GM23338 (cell line): ENCODE results near the gene RINT1. TPM values are rescaled to one million over a fixed set of nuclear protein-coding genes. Genes with fewer than 3 reads are reported as not detected.

Source experiments
- ATAC-seq: fragments of 200-7000 bp; cut with Tn5 transposase; 3 replicates; pipeline ENCODE4 v1.9.1; 2020
- DNase-seq: peaks from one replicate; pipeline ENCODE4 v3.0.0-alpha.2; 2015; ENCODE audit warnings: low spot score
- H2AFZ ChIP-seq: fragments of 200-600 bp; sonication (generic); 2 replicates; pipeline ENCODE4 v1.8.0; 2016; ENCODE audit warnings: antibody characterized with exemption, mild to moderate bottlenecking, moderate library complexity
- H3F3A ChIP-seq: fragments of 200-600 bp; sonication (generic); replicated peaks from 2 replicates; pipeline ENCODE4 v1.8.0; 2017; ENCODE audit warnings: antibody characterized with exemption, mixed run types, low read depth
- H3K27ac ChIP-seq: fragments of 200-600 bp; sonication (generic); 2 replicates; pipeline ENCODE4 v1.6.1; 2016; ENCODE audit warnings: low read depth
- H3K27me3 ChIP-seq: fragments of 200-600 bp; sonication (generic); 2 replicates; pipeline ENCODE4 v1.8.0; 2016; ENCODE audit warnings: mild to moderate bottlenecking, mixed run types, moderate library complexity; ENCODE audit not compliant: insufficient read depth
- H3K36me3 ChIP-seq: fragments of 200-600 bp; sonication (generic); 2 replicates; pipeline ENCODE4 v1.8.0; 2016; ENCODE audit warnings: mild to moderate bottlenecking; ENCODE audit not compliant: insufficient read depth
- H3K4me1 ChIP-seq: fragments of 200-600 bp; sonication (generic); 2 replicates; pipeline ENCODE4 v1.8.0; 2016; ENCODE audit warnings: mild to moderate bottlenecking, moderate library complexity; ENCODE audit not compliant: insufficient read depth
- H3K4me2 ChIP-seq: fragments of 200-600 bp; sonication (generic); 2 replicates; pipeline ENCODE4 v1.7.1; 2017; ENCODE audit warnings: mixed run types
- H3K4me3 ChIP-seq: fragments of 200-600 bp; sonication (generic); 2 replicates; pipeline ENCODE4 v1.6.1; 2016; ENCODE audit warnings: mixed run types
- H3K79me2 ChIP-seq: fragments of 200-600 bp; sonication (generic); replicated peaks from 2 replicates; pipeline ENCODE4 v1.8.0; 2017; ENCODE audit warnings: mild to moderate bottlenecking; ENCODE audit not compliant: insufficient read depth
- H3K9me2 ChIP-seq: fragments of 200-600 bp; sonication (generic); 2 replicates; pipeline ENCODE4 v1.8.0; 2017; ENCODE audit not compliant: insufficient read depth
- H4K20me1 ChIP-seq: fragments of 200-600 bp; sonication (generic); replicated peaks from 2 replicates; pipeline ENCODE4 v1.8.0; 2017; ENCODE audit warnings: mild to moderate bottlenecking; ENCODE audit not compliant: insufficient read depth
- H3K27ac Mint-ChIP-seq: 2 replicates; pipeline ENCODE4 v1.8.0; 2020; ENCODE audit warnings: inconsistent platforms, mild to moderate bottlenecking, moderate library complexity, mixed read lengths
- H3K27me3 Mint-ChIP-seq: 3 replicates; pipeline ENCODE4 v1.8.0; 2022; ENCODE audit warnings: low read depth, mild to moderate bottlenecking, moderate library complexity, mixed read lengths, inconsistent platforms; ENCODE audit not compliant: insufficient read depth, poor library complexity
- H3K36me3 Mint-ChIP-seq: 3 replicates; pipeline ENCODE4 v1.8.0; 2021; ENCODE audit warnings: low read depth, mild to moderate bottlenecking, inconsistent platforms, moderate library complexity, mixed read lengths
- H3K4me1 Mint-ChIP-seq: 3 replicates; pipeline ENCODE4 v1.8.0; 2020; ENCODE audit warnings: mild to moderate bottlenecking, inconsistent platforms, mixed read lengths
- H3K4me3 Mint-ChIP-seq: 3 replicates; pipeline ENCODE4 v1.8.0; 2021; ENCODE audit warnings: moderate library complexity, mild to moderate bottlenecking, inconsistent platforms, mixed read lengths
- H3K9me3 Mint-ChIP-seq: 3 replicates; pipeline ENCODE4 v1.8.0; 2020; ENCODE audit warnings: moderate library complexity, mild to moderate bottlenecking, inconsistent platforms, mixed read lengths
- CREB1 ChIP-seq: fragments of 250-450 bp; sonication (Bioruptor Pico); IDR thresholded peaks from 2 replicates; pipeline ENCODE4 v1.5.0; 2020; ENCODE audit warnings: low read depth, mild to moderate bottlenecking, moderate library complexity
- CTCF ChIP-seq, 2 experiments: fragments of 200-600 bp in 1 of 2; sonication (generic) in 1 of 2; conservative IDR thresholded peaks; 2 replicates each; pipeline versions ENCODE4 v1.5.1 to v1.6.1; 2016 to 2017; ENCODE audit warnings: antibody characterized with exemption in 2 of 2, low read depth in 2 of 2, mild to moderate bottlenecking in 2 of 2, moderate library complexity in 1 of 2
- ETS1 ChIP-seq: IDR thresholded peaks from 2 replicates; pipeline ENCODE4 v1.6.1; 2016; ENCODE audit warnings: antibody characterized with exemption
- EZH2 ChIP-seq: fragments of 200-600 bp; sonication (generic); IDR thresholded peaks from one replicate; pipeline ENCODE4 v1.8.0; 2017; ENCODE audit warnings: antibody characterized with exemption, mild to moderate bottlenecking, low read depth; ENCODE audit not compliant: unreplicated experiment
- EZH2phosphoT487 ChIP-seq: fragments of 200-600 bp; sonication (generic); IDR thresholded peaks from one replicate; pipeline ENCODE4 v1.8.1; 2018; ENCODE audit warnings: antibody characterized with exemption; ENCODE audit not compliant: unreplicated experiment
- JUNB ChIP-seq: IDR thresholded peaks from one replicate; pipeline ENCODE4 v1.6.1; 2016; ENCODE audit warnings: antibody characterized with exemption; ENCODE audit not compliant: unreplicated experiment
- POLR2AphosphoS5 ChIP-seq: IDR thresholded peaks from 2 replicates; pipeline ENCODE4 v1.6.1; 2016; ENCODE audit warnings: antibody characterized with exemption, low read depth
- REST ChIP-seq: IDR thresholded peaks from one replicate; pipeline ENCODE4 v1.6.1; 2018; ENCODE audit warnings: antibody characterized with exemption; ENCODE audit not compliant: unreplicated experiment
- ZNF114 ChIP-seq: fragments of 250-450 bp; sonication (Bioruptor Pico); IDR thresholded peaks from 2 replicates; pipeline ENCODE4 v1.5.0; 2020; ENCODE audit warnings: mild to moderate bottlenecking, moderate library complexity
- ZNF462 ChIP-seq: fragments of 250-450 bp; sonication (Bioruptor Pico); IDR thresholded peaks from 2 replicates; pipeline ENCODE4 v1.5.0; 2020; ENCODE audit warnings: mild to moderate bottlenecking, moderate library complexity
- polyA plus RNA-seq: library from polyadenylated mRNA; unstranded; fragments of >200 nt; fragmentation: Nextera tagmentation; extraction: Ambion mirVana; gene quantifications from 2 replicates; pipeline ENCODE4 v1.2.1, GENCODE V29; 2016
- total RNA-seq: library from RNA; depleted of rRNA; stranded (reverse); fragments of >200 nt; shearing (Covaris generic); gene quantifications from 2 replicates; pipeline ENCODE4 v1.2.3, GENCODE V29; 2014

The RINT1 gene
- total and polyA plus RNA-seq, 2 experiments from 2014 or later, result 18.5 to 31.2 TPM

- Histone ChIP-seq H2AFZ (peak within 1 kb of the TSS; percentile 94), H3K4me2 (peak within 1 kb of the TSS; percentile 78), H3K27me3 (0 out of 2 replicates have a peak, but pooled peaks cover 5% of the 10 kb centered on the region), H3K4me1 (0 out of 2 replicates have a peak, but pooled peaks cover 5% of the 10 kb centered on the region), H3K79me2 (peaks cover 47% of the 10 kb centered on the region), H4K20me1 (peaks cover 20% of the 10 kb centered on the region), H3K4me3 (peak within 1 kb of the TSS; percentile 98), H3K36me3 (peaks cover 7% of the 10 kb centered on the region), H3K9me2 (no peaks in the 10 kb centered on the region), H3K27ac (peak within 1 kb of the TSS; percentile 87), H3F3A (0 out of 2 replicates have a peak, but pooled peaks cover 6% of the 10 kb centered on the region)
- TF ChIP-seq ZNF114 (CRISPR knock-in tag), result no peak
- peak; percentile 96 for TF ChIP-seq POLR2AphosphoS5
- peak; percentile 20; the same call in 1 of the 2 replicates for TF ChIP-seq ETS1
- no peak for TF ChIP-seq CTCF (conservative IDR thresholded peaks at IDR 0.05; ENCODE audit: low read depth in 2 of 2)
- TF ChIP-seq CREB1 (CRISPR knock-in tag), result peak; percentile 30; the same call in 1 of the 2 replicates
- no peak for TF ChIP-seq ZNF462 (CRISPR knock-in tag)
- no peak for TF ChIP-seq JUNB
- TF ChIP-seq REST, result peak; percentile 1
- TF ChIP-seq EZH2phosphoT487, result no peak
- no peak for TF ChIP-seq EZH2
- Mint-ChIP-seq H3K36me3 (peaks cover 31% of the 10 kb centered on the region), H3K4me3 (peak within 1 kb of the TSS; percentile 99), H3K4me1 (peaks cover 10% of the 10 kb centered on the region; the same call in 2 of the 3 replicates), H3K9me3 (peaks cover 6% of the 10 kb centered on the region; the same call in 2 of the 3 replicates), H3K27me3 (peaks cover 7% of the 10 kb centered on the region), H3K27ac (peak within 1 kb of the TSS; percentile 99)
- DNase-seq (peak; percentile 95), ATAC-seq (peak; percentile 93)
These were observed 10.1 kb upstream of the RINT1 start, which contains the start of gene PUS7 for GRCh38 chr7:105521717-105522463. TSS of gene PUS7 (minus strand) at chr7:105522271. CDS start at chr7:105508512, 13,759 bp downstream.
